ENCODE data around the gene SH2B3. TPM values are rescaled to one million over a fixed set of nuclear protein-coding genes. Genes with fewer than 3 reads are reported as not detected.
A peak's percentile ranks its signal among the peaks of the same experiment; 100 is the strongest.

The SH2B3 gene
- total RNA-seq, 1 donor from 2014 or later = 42.0 TPM

DNA sequence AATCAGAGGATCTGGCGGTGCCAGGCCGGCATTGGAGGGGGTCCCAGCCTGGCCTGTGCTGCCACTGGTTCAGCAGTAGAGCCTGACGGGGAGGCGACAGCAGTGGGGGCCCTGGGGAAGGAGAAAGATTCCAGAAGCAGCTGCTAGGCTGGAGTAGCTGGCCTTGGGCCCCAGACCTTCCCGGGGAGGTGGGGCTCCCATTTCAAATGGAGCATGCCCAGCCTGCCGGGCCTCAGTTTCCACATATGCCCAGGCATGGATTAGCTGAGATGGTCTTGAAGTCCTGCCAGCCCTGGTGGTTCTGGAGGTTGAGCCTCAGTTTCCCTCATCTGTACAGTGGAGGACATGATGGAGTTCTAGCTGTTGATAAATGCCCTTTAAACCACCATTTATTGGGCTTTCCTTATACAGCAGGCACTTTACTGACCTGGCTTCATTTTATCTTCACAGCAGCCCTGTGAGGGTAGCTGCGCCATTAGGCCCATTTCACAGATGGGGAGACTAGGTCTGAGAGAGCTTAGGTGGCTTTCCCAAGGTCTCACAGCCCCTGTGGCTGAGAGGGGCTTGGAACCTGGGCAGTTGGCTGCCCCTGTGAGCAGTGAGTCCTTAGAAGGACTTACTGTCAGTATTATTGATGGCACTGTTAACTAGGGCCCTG is 21.8 kb downstream of the SH2B3 start:
- no peak for DNase-seq (ENCODE audit: low read depth in 2 of 2)

DNA sequence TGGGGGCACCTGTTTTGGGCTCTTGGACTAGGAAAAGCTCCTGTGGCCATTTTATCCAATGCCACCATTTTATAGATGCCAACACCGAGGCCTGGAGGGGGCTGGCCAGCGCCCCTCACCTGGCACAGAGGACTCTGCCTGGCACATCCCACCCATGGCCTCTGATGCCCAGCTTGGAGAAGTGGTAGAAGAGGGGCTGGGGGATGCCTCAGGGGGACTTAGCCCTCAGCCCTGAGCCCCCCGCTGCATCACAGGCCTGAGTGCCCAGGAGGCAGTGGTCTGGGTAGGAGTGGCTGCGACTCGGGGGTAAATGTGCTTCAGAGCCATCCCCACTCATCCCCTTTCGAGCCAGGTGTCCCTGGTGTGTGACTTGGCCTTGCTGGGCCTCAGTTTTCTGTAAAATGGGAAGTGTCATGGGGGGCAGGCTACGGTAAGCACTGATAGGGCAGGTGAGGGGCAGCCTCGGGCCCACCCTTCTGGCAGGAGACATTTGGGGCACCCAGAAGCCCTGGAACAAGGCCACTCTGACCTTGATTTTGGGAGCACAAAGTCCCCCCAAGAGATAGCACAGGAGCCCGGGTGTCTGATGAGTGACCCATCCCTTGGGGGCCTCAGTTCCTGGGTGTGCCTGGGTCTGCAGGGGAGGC is 22.5 kb downstream of the SH2B3 start:
- DNase-seq (ENCODE audit: low read depth in 2 of 2) = no peak

DNA sequence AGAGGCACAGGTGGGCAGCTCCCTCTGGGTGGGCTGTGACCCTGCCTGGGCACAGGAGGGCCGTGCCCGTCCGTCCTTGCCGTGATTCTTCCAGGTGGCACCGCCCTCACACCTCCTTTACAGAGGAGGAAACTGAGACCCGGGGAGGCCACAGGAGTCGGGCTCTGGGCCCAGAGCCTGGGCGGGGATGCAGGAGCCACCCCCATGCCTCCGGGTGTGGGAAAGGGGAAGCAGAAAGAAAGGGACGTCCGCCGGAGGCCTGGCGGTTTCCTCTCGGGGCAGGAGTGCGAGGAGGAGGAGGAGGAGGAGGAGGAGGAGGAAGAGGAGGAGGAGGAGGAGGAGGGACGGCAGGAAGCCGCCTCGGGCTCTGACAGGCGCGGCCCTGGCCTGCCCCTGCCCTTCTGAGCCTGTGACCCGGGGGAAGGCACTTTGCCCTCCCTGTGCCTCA is 23.0 kb downstream of the SH2B3 start:
- DNase-seq (ENCODE audit: low read depth in 2 of 2) = peak in 1 of 2 donors; percentile 81

DNA sequence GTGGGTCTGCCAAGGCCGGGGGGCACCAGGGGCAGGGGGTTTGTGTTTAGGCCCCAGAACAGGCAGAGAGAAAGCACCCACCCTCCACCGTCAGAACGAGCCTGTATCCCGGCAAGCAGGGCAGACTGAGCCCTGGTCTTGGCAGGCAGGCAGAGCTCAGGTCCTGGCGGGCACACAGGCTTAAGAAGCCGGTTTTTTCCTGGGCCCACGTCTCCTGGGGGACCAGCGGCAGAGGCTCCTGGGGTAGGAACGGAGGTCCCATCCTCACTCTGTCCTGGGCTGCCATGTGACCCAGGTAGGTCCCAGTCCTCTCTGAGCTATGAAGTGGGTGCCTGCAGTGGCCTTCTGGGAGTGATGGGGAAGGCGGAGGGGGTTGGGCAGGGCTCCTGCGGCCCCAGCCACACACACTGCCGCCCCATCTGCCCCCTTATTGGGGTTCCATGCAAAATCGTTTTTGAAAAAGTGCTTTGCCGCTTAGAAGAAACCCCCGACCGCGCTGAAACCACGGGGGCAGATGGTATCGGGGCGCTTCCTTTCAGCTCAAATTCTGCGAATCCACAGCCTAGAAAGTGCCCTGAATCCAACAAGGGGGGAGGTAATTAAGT is 24.2 kb downstream of the SH2B3 start:
- DNase-seq (ENCODE audit: low read depth in 2 of 2) = no peak

DNA sequence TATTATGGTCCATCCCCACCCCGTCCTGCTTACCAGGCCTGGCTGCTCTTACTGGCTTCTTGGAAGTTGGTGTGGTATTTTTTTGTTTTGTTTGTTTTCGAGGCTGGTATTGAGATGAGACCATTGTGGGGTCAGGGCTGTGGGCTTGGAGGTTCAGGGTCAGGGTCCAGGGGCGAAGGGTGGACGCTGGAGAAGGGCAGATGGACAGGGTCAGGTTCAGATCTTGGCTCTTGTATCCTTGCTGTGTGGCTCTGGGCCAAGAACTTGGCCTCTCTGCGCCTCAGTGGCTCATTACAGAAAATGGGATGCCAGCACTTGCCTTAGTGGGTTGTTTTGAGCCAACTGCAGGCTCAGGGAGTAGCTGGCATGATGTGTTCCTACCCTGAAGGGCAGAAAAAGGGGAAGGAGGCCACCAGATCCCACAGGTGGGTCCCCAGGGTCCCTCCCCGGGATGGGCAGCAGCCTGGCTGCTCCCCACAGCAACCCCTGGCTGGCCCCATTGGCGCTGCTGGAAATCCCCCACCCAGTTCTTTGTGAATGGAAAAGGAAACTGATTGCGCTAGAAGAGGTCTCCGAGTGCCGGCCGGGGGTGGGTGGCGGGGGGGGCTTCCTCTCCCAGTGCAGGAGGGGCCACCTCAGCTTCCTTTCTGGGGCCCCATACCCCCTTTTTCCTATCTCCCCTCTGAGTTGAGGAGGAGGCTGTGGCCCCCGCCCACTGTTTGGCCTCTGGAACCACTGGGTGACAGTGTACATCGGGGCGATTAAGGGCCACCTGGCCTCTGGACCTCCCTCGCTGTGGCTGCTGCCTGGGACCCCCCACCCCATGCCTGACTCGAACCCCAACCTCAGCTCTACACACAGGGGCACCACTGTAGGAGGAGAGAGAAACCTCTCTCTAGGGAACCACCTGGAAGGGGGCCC is 25.0 kb downstream of the SH2B3 start:
- peak in 1 of 2 donors; percentile 66 for DNase-seq (ENCODE audit: low read depth in 2 of 2)

DNA sequence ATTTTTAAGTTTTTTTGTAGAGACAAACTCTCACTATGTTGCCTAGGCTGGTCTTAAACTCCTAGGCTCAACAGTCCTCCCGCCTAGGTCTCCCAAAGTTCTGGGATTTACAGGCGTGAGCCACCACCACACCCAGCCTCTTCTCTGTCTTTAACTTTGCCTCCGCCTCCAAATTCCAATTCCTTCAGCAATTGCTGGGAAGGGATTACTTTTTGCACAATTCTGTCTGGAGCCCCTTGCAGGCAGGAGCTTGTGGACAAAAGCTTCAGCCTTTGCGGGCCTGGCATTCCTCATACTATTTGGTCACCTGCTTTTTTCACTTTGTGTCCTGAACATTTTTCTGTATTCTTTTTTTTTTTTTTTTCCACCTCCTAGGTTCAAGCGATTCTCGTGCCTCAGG is 26.0 kb downstream of the SH2B3 start:
- DNase-seq (ENCODE audit: low read depth in 2 of 2) = no peak

DNA sequence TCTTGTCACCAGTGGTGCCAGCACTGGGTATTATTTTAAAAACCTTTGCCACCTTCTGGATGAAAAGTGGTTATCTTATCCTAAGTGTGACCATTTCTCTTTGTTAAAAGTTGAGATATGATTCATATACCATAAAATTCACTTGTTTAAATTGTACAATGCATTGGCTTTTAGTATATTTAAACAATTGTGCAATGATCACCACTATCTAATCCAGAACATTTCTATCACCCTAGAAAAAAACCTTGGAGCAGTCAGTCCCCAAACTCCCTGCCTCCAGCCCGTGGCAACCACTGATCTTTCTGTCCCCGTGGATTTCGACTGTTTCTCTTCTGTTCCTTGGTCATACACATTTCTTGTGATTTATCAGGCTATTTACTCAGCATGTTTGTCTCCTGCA is 28.3 kb downstream of the SH2B3 start:
- no peak for DNase-seq (ENCODE audit: low read depth in 2 of 2)

DNA sequence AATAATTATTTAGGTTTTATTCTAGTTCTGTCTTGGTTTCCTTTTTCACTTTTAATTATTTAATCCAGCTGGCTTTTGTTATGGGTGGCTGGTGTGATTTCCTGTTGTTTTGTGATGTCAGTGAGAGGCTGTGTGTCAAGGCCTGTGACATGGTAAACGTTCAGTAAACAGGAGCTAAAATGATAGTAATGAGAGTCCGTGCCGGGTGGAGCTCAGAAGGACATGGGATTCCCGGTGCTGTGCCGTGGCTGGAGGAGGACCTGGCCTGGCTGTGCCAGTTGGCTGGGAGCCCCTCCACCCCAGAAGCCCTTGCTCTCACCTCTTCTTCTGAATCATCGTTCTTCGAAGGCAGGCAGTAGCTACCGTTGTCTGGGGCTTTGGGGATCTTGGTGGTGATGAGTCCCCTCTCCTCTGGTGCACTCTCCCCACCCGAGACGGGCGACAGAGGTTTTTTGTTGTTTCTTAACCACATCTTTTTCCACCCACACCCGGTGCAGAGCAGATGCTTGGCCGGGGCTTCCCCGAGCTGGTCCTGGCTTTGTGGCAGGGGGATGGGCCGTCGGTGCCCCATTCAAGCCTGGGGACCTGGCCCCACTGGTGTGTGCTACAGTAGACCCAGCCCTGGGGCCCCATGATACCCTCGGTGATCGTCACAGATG is 29.1 kb downstream of the SH2B3 start:
- DNase-seq (ENCODE audit: low read depth in 2 of 2) = peak; percentile 81 to 87

DNA sequence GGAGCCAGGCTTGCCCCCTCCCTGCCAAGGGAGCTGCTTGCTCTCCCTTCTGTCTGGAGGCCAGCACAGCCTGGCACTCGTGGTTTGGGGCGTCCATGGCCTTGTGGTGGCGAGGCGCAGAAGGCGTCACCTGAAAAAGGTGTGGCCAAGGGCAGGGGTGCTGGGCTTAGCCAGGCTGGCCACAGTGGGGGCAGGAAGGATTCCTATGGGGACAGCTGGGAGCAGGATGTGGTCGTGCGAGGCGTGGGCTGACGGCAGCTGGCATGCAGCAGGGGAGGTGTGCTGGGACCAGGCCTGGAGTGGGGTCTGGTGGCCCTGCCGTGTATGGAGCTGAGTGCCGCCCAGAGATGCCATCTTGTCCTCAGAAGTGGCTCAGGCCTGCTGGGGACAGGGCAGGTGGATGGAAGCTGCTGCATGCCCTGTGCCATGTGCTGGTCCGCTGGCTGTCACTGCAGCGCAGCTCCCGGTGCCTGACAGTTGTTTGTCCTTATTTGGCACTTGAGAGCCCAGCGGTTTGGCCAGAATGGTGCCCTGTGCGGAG is 30.0 kb downstream of the SH2B3 start:
- no peak for DNase-seq (ENCODE audit: low read depth in 2 of 2)

DNA sequence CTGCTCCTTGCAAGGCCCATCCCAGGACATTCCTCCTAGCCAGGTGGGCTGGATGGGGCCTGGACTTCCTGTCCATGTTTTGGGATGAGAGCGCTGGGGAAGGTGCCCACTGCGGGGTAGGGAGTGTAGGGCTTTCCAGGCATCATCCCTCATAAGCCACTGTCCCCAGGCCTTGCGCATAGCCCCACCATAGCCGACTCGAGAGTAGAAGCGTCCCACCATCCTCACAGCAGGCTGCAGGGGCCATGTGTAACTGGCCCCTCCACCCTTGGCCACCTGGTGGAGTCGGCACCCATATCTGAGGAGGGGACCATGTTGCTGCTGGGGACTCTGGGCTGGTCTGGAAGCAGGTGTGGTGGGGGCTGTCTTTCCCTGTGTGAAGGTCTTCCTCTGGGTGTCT is 30.5 kb downstream of the SH2B3 start:
- DNase-seq (ENCODE audit: low read depth in 2 of 2) = no peak

DNA sequence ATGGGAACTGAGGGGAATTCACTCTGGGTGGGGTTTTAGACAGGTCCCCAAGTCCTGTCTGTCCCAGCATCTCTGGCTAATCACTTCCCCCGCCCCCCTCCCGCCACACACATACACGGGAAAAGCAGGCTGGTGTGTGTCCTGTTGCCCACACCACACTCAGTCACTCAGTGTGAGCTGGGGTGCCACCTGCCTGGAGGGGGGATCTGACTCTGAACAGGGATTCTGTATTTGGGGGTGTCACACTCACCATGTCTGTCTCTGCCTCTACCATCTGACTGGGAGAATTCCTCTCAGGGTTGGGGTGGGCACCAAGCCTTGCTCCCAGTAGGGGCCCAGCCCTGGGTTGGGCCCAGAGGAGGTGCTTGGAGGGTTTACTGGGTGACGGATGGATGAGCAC is 31.1 kb downstream of the SH2B3 start:
- no peak for DNase-seq (ENCODE audit: low read depth in 2 of 2)

DNA sequence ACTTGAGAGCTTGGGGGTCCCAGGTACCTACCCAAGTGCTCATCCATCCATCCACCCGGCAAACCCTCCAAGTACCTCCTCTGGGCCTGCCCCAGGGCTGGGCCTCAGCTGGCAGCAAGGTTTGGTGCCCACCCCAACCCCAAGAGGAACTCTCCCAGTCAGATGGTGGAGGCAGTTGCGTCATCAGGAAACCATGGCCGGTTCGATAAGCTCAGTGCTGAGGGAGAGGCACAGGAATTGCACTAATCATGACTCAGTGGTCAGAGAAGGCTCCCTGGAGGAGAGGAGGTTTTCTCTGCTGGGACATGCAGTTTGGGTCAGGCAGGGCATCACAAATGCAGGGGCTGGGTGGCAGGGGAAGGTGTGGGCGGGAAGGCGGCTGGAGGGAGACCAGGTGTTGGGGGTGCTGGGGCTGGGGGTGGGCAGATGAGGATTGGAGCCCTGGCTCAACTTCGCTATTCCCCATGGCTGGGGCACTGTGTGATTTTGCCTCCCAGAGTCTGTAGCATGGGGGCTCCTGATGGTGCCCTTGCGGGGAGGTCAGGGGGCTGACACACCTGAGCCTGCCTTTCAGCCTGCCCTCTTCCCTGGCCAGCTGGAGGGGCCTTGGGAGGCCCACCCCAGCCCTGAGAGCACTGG is 32.2 kb downstream of the SH2B3 start:
- DNase-seq (ENCODE audit: low read depth in 2 of 2) = peak in 1 of 2 donors; percentile 93

DNA sequence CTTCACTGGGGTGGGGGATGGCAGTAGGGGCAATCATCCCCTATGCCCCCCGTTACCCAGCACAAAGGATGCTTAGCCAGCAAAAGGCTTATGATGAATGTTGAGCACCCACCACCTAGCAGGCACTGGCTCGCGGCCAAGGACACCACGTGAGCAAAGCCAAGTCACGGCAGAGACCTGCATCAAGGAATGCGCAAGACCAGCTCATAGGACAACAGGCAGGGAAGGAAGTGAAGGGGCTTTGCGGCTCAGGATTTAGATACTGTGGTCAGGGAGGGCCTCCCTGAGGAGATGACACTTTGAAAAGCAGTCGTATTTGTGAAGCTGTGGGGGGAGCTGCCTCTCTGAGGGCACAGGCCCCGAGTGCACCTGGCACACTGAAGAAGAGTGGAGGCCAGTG is 32.8 kb downstream of the SH2B3 start:
- peak in 1 of 2 donors; percentile 58 for DNase-seq (ENCODE audit: low read depth in 2 of 2)

DNA sequence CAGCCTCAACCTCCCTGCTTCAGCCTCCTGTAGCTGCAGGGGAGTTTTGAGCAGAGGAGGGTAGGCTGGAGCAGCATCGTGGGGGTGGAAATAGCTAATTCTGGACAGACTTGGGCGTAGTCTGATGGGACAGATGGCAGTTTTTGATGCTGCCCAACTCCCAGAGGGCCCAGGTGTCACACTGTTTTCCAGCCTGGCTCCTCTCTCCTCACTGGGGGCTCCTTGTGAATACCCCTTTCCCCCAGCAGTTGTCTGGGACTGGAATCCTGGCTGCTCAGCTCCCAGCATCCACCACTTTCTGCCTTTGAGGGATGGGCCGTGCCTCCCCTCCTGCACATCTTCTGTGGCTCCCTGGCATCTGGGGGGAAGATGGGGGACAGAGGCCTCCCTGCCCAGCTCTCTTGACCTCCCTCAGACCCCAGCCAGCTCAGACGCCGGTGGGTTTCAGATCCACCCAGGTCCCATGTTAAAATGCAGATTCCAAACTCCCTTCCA is 34.0 kb downstream of the SH2B3 start:
- DNase-seq (ENCODE audit: low read depth in 2 of 2) = no peak

DNA sequence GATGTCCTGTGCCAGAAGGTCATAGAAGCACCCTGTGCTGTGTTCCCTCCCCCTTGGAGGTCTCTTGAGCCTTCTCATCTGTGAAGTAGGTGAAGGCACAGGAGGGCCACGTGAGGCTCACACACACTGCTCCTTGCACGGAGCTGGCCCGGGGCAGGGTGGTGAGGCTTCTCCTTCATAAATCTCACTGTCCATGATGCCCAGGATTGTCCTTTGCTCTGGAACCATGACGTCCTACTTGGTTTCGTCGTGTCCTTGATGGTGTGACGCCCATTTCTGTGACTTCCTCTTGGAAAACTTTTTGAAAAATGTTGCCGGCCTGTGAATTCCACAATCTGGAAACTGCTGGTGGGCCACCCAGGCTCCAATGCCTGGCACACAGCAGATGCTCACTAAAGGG is 34.4 kb downstream of the SH2B3 start:
- DNase-seq (ENCODE audit: low read depth in 2 of 2) = no peak

DNA sequence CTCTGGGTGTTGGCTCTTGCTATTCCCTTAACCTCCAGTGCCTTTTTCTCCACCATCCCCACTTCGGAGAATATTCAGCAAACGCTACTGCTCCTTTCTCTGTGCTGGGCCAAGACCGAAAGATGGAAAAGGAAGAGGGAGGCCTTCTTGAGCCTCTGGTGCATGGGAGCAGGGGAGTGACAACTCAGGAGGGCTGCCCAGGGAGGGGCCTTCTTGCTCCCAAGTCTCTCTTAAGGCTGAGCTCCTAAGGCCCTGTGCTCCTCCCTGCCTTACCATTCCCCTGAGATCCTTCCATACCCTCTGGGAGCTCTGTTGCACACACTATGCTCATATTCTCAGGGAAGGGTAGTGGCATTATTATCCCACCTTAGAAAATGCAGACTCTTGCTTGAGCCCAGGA is 34.9 kb downstream of the SH2B3 start:
- no peak for DNase-seq (ENCODE audit: low read depth in 2 of 2)

DNA sequence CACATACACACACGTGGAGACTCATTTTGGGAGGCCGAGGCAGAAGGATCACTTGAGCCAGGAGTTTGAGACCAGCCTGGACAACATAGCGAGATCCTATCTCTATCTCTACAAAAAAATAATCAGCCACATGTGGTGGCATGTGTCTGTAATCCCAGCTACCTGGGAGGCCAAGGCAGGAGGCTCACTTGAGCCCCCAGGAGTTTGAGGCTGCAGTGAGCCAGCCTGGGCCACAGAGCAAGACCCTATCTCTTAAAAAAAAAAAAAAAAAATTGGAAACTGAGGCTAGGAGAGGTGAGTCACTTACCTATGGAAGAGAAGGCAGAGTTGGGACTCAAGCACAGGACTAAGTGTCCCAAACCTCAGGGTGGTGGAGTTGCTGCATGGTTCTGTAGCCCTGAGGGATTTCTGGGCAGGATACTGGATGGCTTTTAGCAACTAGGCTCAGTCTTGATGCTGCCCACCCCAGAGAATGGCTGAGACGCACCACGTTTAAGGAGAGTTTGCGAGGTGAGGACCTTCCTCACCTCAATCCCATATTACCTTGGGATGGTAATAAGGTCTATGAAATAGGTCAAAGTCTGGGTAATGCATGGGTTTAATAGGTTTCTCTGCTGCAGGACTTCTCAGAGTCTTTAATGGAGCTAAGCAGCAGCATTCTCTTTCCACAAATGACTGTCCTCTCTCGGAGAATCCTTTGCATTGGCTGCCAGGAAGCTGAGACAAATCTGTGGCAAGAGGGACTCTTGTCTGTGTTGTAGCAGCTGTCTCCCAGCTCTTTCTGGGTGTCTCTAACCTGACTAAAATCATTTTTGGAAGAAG is 35.6 kb downstream of the SH2B3 start:
- DNase-seq (ENCODE audit: low read depth in 2 of 2) = no peak

DNA sequence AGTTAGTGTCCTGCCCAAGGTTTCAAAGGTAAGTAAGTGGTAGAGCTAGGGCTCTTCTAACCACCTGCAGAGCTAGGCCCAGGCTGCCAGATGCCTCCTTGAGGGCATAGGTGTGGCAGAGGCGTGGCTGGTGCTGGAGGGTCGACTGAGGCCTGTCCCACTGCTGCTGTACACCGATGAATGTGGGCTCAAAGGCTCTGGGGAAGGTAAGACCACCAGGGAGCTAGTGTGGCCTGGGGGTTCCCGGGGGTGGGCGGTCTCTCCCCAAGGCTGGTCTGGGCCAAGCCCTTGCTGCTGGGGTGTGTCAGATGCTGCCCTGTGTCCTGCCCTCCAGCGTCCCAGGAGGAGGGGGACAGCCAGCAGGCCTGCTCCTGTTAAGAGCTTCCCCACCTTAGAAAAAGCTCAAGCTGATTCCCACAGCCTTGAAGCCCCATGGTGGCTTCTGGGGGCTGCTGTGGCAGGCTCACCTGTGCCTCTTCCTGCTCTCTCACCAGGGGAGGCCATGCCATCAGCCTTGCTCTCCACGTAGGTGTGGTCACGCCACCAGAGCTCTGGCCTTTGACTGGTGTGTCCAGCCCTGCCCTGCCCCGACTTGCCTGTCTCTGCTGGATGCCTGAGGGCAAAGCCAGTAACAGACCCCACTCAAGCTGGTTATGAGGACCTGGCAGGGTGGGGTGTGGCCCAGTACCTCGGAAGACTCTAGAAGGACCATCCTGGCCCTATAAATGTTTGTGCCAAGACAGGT is 36.8 kb downstream of the SH2B3 start:
- DNase-seq (ENCODE audit: low read depth in 2 of 2) = no peak

DNA sequence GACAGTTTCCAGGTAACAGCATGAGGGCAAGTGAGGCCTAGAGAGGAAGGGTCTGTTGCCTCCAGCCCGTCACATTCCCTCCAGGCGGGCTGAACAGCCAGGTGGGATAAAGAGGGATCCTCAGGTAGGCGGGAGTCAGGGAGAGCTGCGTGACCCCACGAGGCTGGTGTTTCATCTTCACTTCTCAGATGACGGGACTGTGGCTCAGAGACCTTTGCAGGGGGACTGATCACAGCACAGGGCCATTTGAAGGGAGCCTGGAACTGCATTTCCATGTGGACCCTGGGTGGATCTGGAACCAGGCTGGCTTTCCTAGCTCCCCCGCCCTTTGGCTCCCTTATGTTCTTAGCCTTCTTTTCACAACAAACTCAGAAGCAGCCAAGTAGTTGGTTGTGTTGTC is 37.4 kb downstream of the SH2B3 start:
- DNase-seq (ENCODE audit: low read depth in 2 of 2) = no peak

Data from dermis microvascular lymphatic vessel endothelial cell (primary cell).